Stimulated activated CD8-positive, alpha-beta memory T cell treated with anti-CD3 and anti-CD28 coated beads, Interleukin-15, amount 100 ng/mL, for 4 hours (primary cell): ENCODE data around the gene RNF111.
"Not testable (repeated sequence)": the region's sequence is repeated elsewhere in the genome, so short reads cannot be mapped to it uniquely, and the experiment has no call there.

ENCODE experiments used
- DNase-seq, 2 donors: peaks; one replicate each; pipeline ENCODE4 v3.0.0-alpha.2; 2020; ENCODE audit warnings: low read depth in 2 of 2

Gene RNF111

GRCh38 chr15:59000251-59000650 lies 12.8 kb downstream of the RNF111 start:
- DNase-seq, result not testable (repeated sequence)

GRCh38 chr15:59001946-59002345 lies 14.5 kb downstream of the RNF111 start:
- DNase-seq, result no peak

- no peak for DNase-seq
Measured at GRCh38 chr15:59002418-59002859, 15.0 kb downstream of the RNF111 start.

GRCh38 chr15:59005579-59005978 lies 18.1 kb downstream of the RNF111 start:
- no peak for DNase-seq

GRCh38 chr15:59008086-59008485 lies 20.6 kb downstream of the RNF111 start:
- DNase-seq, result no peak

- DNase-seq, result no peak
Measured at GRCh38 chr15:59011262-59011952, 23.9 kb downstream of the RNF111 start.

GRCh38 chr15:59013246-59013873 lies 25.9 kb downstream of the RNF111 start:
- DNase-seq, result no peak

GRCh38 chr15:59014068-59014467 lies 26.6 kb downstream of the RNF111 start:
- DNase-seq, result no peak

- no peak for DNase-seq
Measured at GRCh38 chr15:59017449-59017848, 30.0 kb downstream of the RNF111 start.

- DNase-seq, result no peak
Measured at GRCh38 chr15:59018833-59019232, 31.4 kb downstream of the RNF111 start.

- DNase-seq, result no peak
Measured at GRCh38 chr15:59020322-59020721, 32.9 kb downstream of the RNF111 start.

- no peak for DNase-seq
Measured at GRCh38 chr15:59022188-59022587, 34.7 kb downstream of the RNF111 start.

- no peak for DNase-seq
Measured at GRCh38 chr15:59026207-59026606, 38.7 kb downstream of the RNF111 start.

- DNase-seq, result no peak
Measured at GRCh38 chr15:59028387-59028955, 41.0 kb downstream of the RNF111 start.

GRCh38 chr15:59029554-59029953 lies 42.1 kb downstream of the RNF111 start:
- no peak for DNase-seq

- no peak for DNase-seq
Measured at GRCh38 chr15:59035201-59035600, 47.7 kb downstream of the RNF111 start.

GRCh38 chr15:59039225-59039624 lies 51.8 kb downstream of the RNF111 start:
- no peak for DNase-seq

- DNase-seq, result no peak
Measured at GRCh38 chr15:59042041-59042440, 54.6 kb downstream of the RNF111 start.

- no peak for DNase-seq
Measured at GRCh38 chr15:59048897-59049296, 61.4 kb downstream of the RNF111 start.

- no peak for DNase-seq
Measured at GRCh38 chr15:59051873-59052861, 64.7 kb downstream of the RNF111 start.

- DNase-seq, result no peak
Measured at GRCh38 chr15:59052915-59053407, 65.5 kb downstream of the RNF111 start.

- no peak for DNase-seq
Measured at GRCh38 chr15:59053482-59053881, 66.0 kb downstream of the RNF111 start.
